GM21723 (cell line): ENCODE data around the gene CPLX1.
"Not testable (repeated sequence)": the region's sequence is repeated elsewhere in the genome, so short reads cannot be mapped to it uniquely, and the experiment has no call there.

Experiments used
- ATAC-seq: cut with Tn5 transposase; IDR thresholded peaks from one replicate; pipeline ENCODE4 v1.9.1; 2021; ENCODE audit warnings: mild to moderate bottlenecking, moderate library complexity; ENCODE audit not compliant: unreplicated experiment

The CPLX1 gene

GRCh38 chr4:780716-781492 is 45.0 kb downstream of the CPLX1 start:
- no peak for ATAC-seq

- ATAC-seq, result not testable (repeated sequence)
Measured at GRCh38 chr4:780255-780654, 45.7 kb downstream of the CPLX1 start.

- no peak for ATAC-seq
Measured at GRCh38 chr4:779555-779954, 46.4 kb downstream of the CPLX1 start.

- ATAC-seq, result no peak
Measured at GRCh38 chr4:777520-778262, 48.2 kb downstream of the CPLX1 start.

GRCh38 chr4:776743-777441 is 49.0 kb downstream of the CPLX1 start:
- ATAC-seq, result no peak

GRCh38 chr4:775485-775884 is 50.4 kb downstream of the CPLX1 start:
- ATAC-seq, result not testable (repeated sequence)

GRCh38 chr4:774419-775092 is 51.4 kb downstream of the CPLX1 start:
- ATAC-seq, result not testable (repeated sequence)

GRCh38 chr4:773214-773613 is 52.7 kb downstream of the CPLX1 start:
- ATAC-seq, result no peak

- ATAC-seq, result no peak
Measured at GRCh38 chr4:772776-773175, 53.2 kb downstream of the CPLX1 start.

GRCh38 chr4:772118-772517 is 53.8 kb downstream of the CPLX1 start:
- no peak for ATAC-seq

- no peak for ATAC-seq
Measured at GRCh38 chr4:771464-771863, 54.5 kb downstream of the CPLX1 start.

GRCh38 chr4:770022-770421 is 55.9 kb downstream of the CPLX1 start:
- no peak for ATAC-seq

GRCh38 chr4:769511-769910 is 56.4 kb downstream of the CPLX1 start:
- ATAC-seq, result no peak

- no peak for ATAC-seq
Measured at GRCh38 chr4:768995-769394, 56.9 kb downstream of the CPLX1 start.

GRCh38 chr4:768076-768475 is 57.9 kb downstream of the CPLX1 start:
- no peak for ATAC-seq

GRCh38 chr4:766559-767283 is 59.2 kb downstream of the CPLX1 start:
- ATAC-seq, result no peak

- ATAC-seq, result no peak
Measured at GRCh38 chr4:766152-766515, 59.8 kb downstream of the CPLX1 start.

- no peak for ATAC-seq
Measured at GRCh38 chr4:764405-765169, 61.3 kb downstream of the CPLX1 start.

- ATAC-seq, result no peak
Measured at GRCh38 chr4:763922-764321, 62.0 kb downstream of the CPLX1 start.
